Sigmoid colon (tissue), 7 donors: Measurements from ENCODE around the gene PCSK5. TPM values are rescaled to one million over a fixed set of nuclear protein-coding genes. Genes with fewer than 3 reads are reported as not detected.

Source experiments
- DNase-seq: peaks from one replicate; pipeline ENCODE4 v3.0.0-alpha.2; 2019
- H3K27ac ChIP-seq, 4 donors: fragments of 200-600 bp; sonication (generic); one replicate each; pipeline ENCODE4 v1.5.1; 2016 to 2019; ENCODE audit warnings: mild to moderate bottlenecking in 1 of 4
- H3K27me3 ChIP-seq, 3 donors: fragments of 200-600 bp; sonication (generic); one replicate each; pipeline ENCODE4 v1.5.1; 2019; ENCODE audit warnings: mild to moderate bottlenecking in 1 of 3
- H3K36me3 ChIP-seq, 4 donors: fragments of 200-600 bp; sonication (generic); one replicate each; pipeline ENCODE4 v1.5.1; 2016 to 2019
- H3K4me1 ChIP-seq, 4 donors: fragments of 200-600 bp; sonication (generic); one replicate each; pipeline ENCODE4 v1.5.1; 2017 to 2019
- H3K4me3 ChIP-seq, 4 donors: fragments of 200-600 bp; sonication (generic); one replicate each; pipeline ENCODE4 v1.5.1; 2017 to 2019; ENCODE audit warnings: mild to moderate bottlenecking in 2 of 4, moderate library complexity in 1 of 4
- H3K9me3 ChIP-seq, 4 donors: fragments of 200-600 bp in 3 of 4; sonication (generic) in 3 of 4; one replicate each; pipeline versions ENCODE4 v1.5.1 to v1.6.1; 2013 to 2019
- CTCF ChIP-seq, 4 experiments: fragments of 450-650 bp in 3 of 4; fragments of 200-600 bp in 1 of 4; IDR thresholded peaks; one replicate each; pipeline ENCODE4 v1.5.1; 2016 to 2019; ENCODE audit warnings: antibody characterized with exemption in 4 of 4, mild to moderate bottlenecking in 3 of 4, moderate library complexity in 2 of 4
- EP300 ChIP-seq, 4 donors: sonication (generic); formaldehyde crosslinking; IDR thresholded peaks; one replicate each; pipeline ENCODE4 v1.6.1; 2017; ENCODE audit warnings: antibody characterized with exemption in 4 of 4
- POLR2A ChIP-seq, 2 donors: fragments of 450-650 bp; IDR thresholded peaks; one replicate each; pipeline ENCODE4 v1.6.1; 2016; ENCODE audit warnings: antibody characterized with exemption in 2 of 2, mild to moderate bottlenecking in 2 of 2, moderate library complexity in 2 of 2
- POLR2AphosphoS5 ChIP-seq, 4 donors: sonication (generic); formaldehyde crosslinking; IDR thresholded peaks; one replicate each; pipeline ENCODE4 v1.6.1; 2017; ENCODE audit warnings: antibody characterized with exemption in 4 of 4
- WGBS, 2 donors: extraction: QIAGEN DNeasy Blood & Tissue Kit; methylation state at CpG; one replicate each; pipeline ENCODE4 v1.1.7; 2013; 5-methylcytosine and 5-hydroxymethylcytosine counted together
- intact Hi-C: fragments of 100-400 bp; cut with DNase I; formaldehyde crosslinking; loops from one replicate; pipeline ENCODE4 v1.15.1; 2023
- polyA plus RNA-seq, 3 donors: library from polyadenylated mRNA; stranded (reverse); fragments of 200-250 nt; gene quantifications; one replicate each; pipeline ENCODE4 v1.2.3, GENCODE V29; 2013
- total RNA-seq, 4 donors: library from RNA; depleted of rRNA; stranded (reverse); fragments of >200 nt; gene quantifications; one replicate each; pipeline ENCODE4 v1.1.0, GENCODE V29; 2016
- donor health status: healthy with polysubstance abuse.
- donor health status: Bipolar disorder and iron deficiency.
- donor health status: healthy.

PCSK5 gene
- total and polyA plus RNA-seq, 7 donors = 2.4 to 23.5 (median 8.4) TPM

GRCh38 chr9:76191493-76191892 is 301.0 kb downstream of the PCSK5 start:
- no peak overlapping the region for H3K27ac ChIP-seq
- no peaks in the 10 kb centered on the region for H3K27me3 ChIP-seq
- DNase-seq = no peak
- intact Hi-C loops = no loop called here
- no peak overlapping the region for H3K4me3 ChIP-seq
- H3K4me1 ChIP-seq = no peaks in the 10 kb centered on the region
- WGBS, 2 donors = 93 to 96% methylated on average over 5 of the region's 5 CpGs
- peaks cover 0 to 39% (median 5%) of the 10 kb centered on the region in 4 donors for H3K36me3 ChIP-seq
- no peaks in the 10 kb centered on the region for H3K9me3 ChIP-seq
- TF ChIP-seq EP300 (IDR thresholded peaks at IDR 0.05) = no peak
- no peak for TF ChIP-seq POLR2A (IDR thresholded peaks at IDR 0.05)
- no peak for TF ChIP-seq CTCF (IDR thresholded peaks at IDR 0.05)
- TF ChIP-seq POLR2AphosphoS5 (IDR thresholded peaks at IDR 0.05) = no peak

GRCh38 chr9:76192013-76192412 is 301.5 kb downstream of the PCSK5 start:
- H3K4me3 ChIP-seq = no peak overlapping the region
- H3K27ac ChIP-seq = no peak overlapping the region
- 96 to 97% methylated on average over 3 of the region's 3 CpGs for WGBS, 2 donors
- TF ChIP-seq CTCF (IDR thresholded peaks at IDR 0.05) = no peak
- TF ChIP-seq POLR2A (IDR thresholded peaks at IDR 0.05) = no peak
- TF ChIP-seq EP300 (IDR thresholded peaks at IDR 0.05) = no peak
- no peak for TF ChIP-seq POLR2AphosphoS5 (IDR thresholded peaks at IDR 0.05)
- peaks cover 0 to 39% (median 5%) of the 10 kb centered on the region in 4 donors for H3K36me3 ChIP-seq
- no peaks in the 10 kb centered on the region for H3K9me3 ChIP-seq
- no peak for DNase-seq
- intact Hi-C loops = no loop called here
- no peaks in the 10 kb centered on the region for H3K27me3 ChIP-seq
- no peaks in the 10 kb centered on the region for H3K4me1 ChIP-seq

GRCh38 chr9:76194896-76195295 is 304.4 kb downstream of the PCSK5 start:
- DNase-seq = no peak
- 92 to 93% methylated on average over 3 of the region's 3 CpGs for WGBS, 2 donors
- no peaks in the 10 kb centered on the region for H3K4me1 ChIP-seq
- intact Hi-C loops = no loop called here
- peaks cover 0 to 20% (median 0%) of the 10 kb centered on the region in 4 donors for H3K36me3 ChIP-seq
- H3K27me3 ChIP-seq = no peaks in the 10 kb centered on the region
- H3K4me3 ChIP-seq = no peak overlapping the region
- no peak overlapping the region for H3K27ac ChIP-seq
- no peak for TF ChIP-seq EP300 (IDR thresholded peaks at IDR 0.05)
- TF ChIP-seq POLR2AphosphoS5 (IDR thresholded peaks at IDR 0.05) = no peak
- TF ChIP-seq POLR2A (IDR thresholded peaks at IDR 0.05) = no peak
- TF ChIP-seq CTCF (IDR thresholded peaks at IDR 0.05) = no peak
- no peaks in the 10 kb centered on the region for H3K9me3 ChIP-seq

- no peak overlapping the region for H3K27ac ChIP-seq
- WGBS, 2 donors = 81 to 87% methylated on average over 2 of the region's 2 CpGs
- DNase-seq = no peak
- no peak for TF ChIP-seq POLR2A (IDR thresholded peaks at IDR 0.05)
- TF ChIP-seq POLR2AphosphoS5 (IDR thresholded peaks at IDR 0.05) = no peak
- H3K36me3 ChIP-seq = no peaks in the 10 kb centered on the region
- H3K27me3 ChIP-seq = no peaks in the 10 kb centered on the region
- no peaks in the 10 kb centered on the region for H3K4me1 ChIP-seq
- intact Hi-C loops = no loop called here
- no peaks in the 10 kb centered on the region for H3K9me3 ChIP-seq
- H3K4me3 ChIP-seq = no peak overlapping the region
Measured at GRCh38 chr9:76198336-76198735, 307.9 kb downstream of the PCSK5 start.

- Histone ChIP-seq H3K27ac (no peak overlapping the region), H3K27me3 (no peaks in the 10 kb centered on the region), H3K4me3 (no peak overlapping the region), H3K9me3 (no peaks in the 10 kb centered on the region), H3K36me3 (no peaks in the 10 kb centered on the region), H3K4me1 (no peaks in the 10 kb centered on the region)
- TF ChIP-seq POLR2AphosphoS5 (IDR thresholded peaks at IDR 0.05) = no peak
- no peak for TF ChIP-seq CTCF (IDR thresholded peaks at IDR 0.05)
- no peak for TF ChIP-seq POLR2A (IDR thresholded peaks at IDR 0.05)
- no peak for TF ChIP-seq EP300 (IDR thresholded peaks at IDR 0.05)
- DNase-seq = no peak
- 81 to 86% methylated on average over 5 of the region's 5 CpGs for WGBS, 2 donors
- intact Hi-C loops = no loop called here
Measured at GRCh38 chr9:76200315-76200714, 309.8 kb downstream of the PCSK5 start.
